Measurements from ENCODE around the gene CLDN6. TPM values are rescaled to one million over a fixed set of nuclear protein-coding genes. Genes with fewer than 3 reads are reported as not detected.

The CLDN6 gene
- total and polyA plus RNA-seq, 12 donors, result 0.46 to 0.47 TPM; not detected in 10

DNA sequence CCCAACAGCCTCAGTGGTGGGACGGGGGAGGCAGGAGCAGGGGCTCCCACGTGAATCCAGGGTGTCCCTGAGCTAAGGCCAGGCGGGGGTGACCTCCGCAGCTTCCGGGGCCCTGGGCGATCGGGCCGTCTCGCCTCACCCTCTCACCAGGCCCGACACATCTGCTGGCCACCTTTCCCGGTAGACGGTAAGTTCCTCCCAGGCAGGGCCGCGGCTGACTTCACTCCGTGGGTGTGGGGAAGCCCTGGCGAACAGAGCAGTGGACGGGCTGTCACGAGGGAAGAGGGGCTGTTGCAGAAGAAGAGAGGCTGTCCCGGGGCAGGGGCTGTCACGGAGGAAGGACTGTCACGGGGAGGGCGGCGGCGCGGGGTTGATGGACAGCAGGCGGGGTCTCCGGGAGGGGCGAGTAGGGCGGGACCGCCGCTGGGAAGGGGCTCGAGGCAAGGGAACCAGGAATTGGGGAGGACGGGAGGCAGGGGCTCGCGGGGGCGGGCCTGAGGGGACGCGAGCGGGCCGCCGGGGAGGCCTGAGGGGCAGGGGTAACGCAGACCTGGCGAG, 38.2 kb downstream of the CLDN6 start:
- intact Hi-C loops (cut with DNase I), result loop anchor here in 1 of 2 donors (10.0 kb wide), 1 partner anchor 55 kb away; no protein-coding TSS in a partner anchor
- Histone ChIP-seq H3K9me3 (replicated peaks in 1 of 3) (no peaks in the 10 kb centered on the region), H3K4me1 (replicated peaks in 1 of 2) (peaks cover 12 to 24% of the 10 kb centered on the region in 2 donors), H3K36me3 (replicated peaks in 1 of 2) (no peaks in the 10 kb centered on the region), H3K27ac (no peak overlapping the region), H3K4me3 (peak overlapping the region in 2 of 4 donors; percentile 62 to 72), H3K27me3 (peaks cover 4% of the 10 kb centered on the region)
- WGBS, 4 donors, result 3 to 10% (median 4%) methylated on average over 7 to 43 of the region's 43 CpGs
- DNase-seq, result no peak
- TF ChIP-seq, protein P1, sequence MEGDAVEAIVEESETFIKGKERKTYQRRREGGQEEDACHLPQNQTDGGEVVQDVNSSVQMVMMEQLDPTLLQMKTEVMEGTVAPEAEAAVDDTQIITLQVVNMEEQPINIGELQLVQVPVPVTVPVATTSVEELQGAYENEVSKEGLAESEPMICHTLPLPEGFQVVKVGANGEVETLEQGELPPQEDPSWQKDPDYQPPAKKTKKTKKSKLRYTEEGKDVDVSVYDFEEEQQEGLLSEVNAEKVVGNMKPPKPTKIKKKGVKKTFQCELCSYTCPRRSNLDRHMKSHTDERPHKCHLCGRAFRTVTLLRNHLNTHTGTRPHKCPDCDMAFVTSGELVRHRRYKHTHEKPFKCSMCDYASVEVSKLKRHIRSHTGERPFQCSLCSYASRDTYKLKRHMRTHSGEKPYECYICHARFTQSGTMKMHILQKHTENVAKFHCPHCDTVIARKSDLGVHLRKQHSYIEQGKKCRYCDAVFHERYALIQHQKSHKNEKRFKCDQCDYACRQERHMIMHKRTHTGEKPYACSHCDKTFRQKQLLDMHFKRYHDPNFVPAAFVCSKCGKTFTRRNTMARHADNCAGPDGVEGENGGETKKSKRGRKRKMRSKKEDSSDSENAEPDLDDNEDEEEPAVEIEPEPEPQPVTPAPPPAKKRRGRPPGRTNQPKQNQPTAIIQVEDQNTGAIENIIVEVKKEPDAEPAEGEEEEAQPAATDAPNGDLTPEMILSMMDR (IDR thresholded peaks at IDR 0.05), result no peak

DNA sequence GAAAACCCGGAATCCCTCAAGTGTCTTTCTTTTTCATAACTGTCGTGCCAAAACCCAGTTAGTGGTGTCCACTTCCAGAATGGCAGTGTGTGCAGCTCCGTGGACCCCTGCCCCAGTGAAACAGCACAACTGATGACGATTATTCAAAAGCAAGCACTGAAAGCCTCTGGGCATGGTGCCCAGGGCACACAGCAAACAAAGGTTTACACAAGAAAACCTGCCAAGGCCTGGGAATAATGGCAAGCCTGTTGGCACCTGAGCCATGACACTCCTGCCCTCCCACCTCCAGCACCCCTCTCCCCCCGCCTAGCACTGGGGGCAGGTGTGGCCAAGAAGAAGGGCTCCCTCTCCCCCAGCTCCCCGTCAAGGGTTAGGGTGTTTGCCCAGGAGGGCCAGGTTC, 40.5 kb downstream of the CLDN6 start:
- 73 to 84% (median 80%) methylated on average over 5 to 6 of the region's 6 CpGs for WGBS, 4 donors
- peaks cover 4% of the 10 kb centered on the region for H3K27me3 ChIP-seq
- no peak overlapping the region for H3K27ac ChIP-seq
- TF ChIP-seq POLR2A (IDR thresholded peaks at IDR 0.05), result no peak
- TF ChIP-seq, protein P1 (IDR thresholded peaks at IDR 0.05), result no peak
- no peak for DNase-seq
- no peaks in the 10 kb centered on the region for H3K9me3 ChIP-seq (replicated peaks in 1 of 3)
- H3K4me1 ChIP-seq (replicated peaks in 1 of 2), result peaks cover 12 to 17% of the 10 kb centered on the region in 2 donors
- intact Hi-C loops (cut with DNase I), result no loop called here
- H3K36me3 ChIP-seq (replicated peaks in 1 of 2), result no peaks in the 10 kb centered on the region
- H3K4me3 ChIP-seq, result no peak overlapping the region

DNA sequence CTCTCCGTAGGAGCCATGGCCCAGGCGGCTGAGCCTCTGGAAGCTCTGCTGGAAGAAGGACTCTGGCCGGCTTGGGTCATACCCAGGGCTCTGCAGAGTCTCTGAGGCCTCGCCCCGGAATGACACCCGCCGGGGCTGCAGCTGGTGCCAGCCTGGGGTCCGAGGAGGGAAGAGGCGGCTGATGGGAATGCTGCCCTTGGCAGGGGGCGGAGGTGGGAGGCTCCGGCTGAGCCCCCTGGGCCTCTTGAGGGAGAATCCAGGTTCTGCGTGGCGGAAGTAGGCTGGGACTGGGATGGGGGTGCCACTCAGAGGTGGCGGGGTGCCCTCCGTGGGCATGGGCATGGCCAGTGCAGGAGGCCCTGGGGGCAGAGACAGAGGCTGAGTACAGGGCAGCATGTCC, 41.3 kb downstream of the CLDN6 start:
- Histone ChIP-seq H3K27me3 (peaks cover 4% of the 10 kb centered on the region), H3K4me3 (no peak overlapping the region), H3K27ac (no peak overlapping the region), H3K9me3 (replicated peaks in 1 of 3) (no peaks in the 10 kb centered on the region), H3K4me1 (replicated peaks in 1 of 2) (peaks cover 12 to 17% of the 10 kb centered on the region in 2 donors), H3K36me3 (replicated peaks in 1 of 2) (no peaks in the 10 kb centered on the region)
- DNase-seq, result no peak
- WGBS, 4 donors, result 86 to 96% (median 93%) methylated on average over 12 to 15 of the region's 15 CpGs
- intact Hi-C loops (cut with DNase I), result no loop called here
- TF ChIP-seq, protein P1 (IDR thresholded peaks at IDR 0.05), result no peak
- no peak for TF ChIP-seq POLR2A (IDR thresholded peaks at IDR 0.05)

DNA sequence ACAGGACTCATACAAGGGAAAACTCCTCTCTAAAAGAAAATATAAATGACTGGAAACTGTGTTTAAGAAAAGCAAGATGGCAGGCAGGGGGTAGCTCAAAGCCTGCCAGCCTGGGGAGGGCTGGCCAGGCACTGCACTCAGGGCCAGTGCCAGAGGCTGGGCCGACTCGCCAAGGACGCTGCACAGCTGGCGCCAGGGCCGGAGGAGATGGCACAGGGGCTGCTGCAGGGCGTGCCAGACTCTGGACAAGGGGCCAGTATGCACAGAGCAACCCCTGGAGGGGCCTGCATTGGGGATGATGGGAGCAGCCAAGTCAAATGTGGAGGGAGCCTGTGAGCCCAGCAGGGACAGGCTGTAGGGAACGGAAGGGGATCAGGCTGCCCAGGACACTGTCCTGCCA, 41.8 kb downstream of the CLDN6 start:
- no peak for DNase-seq
- H3K4me1 ChIP-seq (replicated peaks in 1 of 2), result peaks cover 12 to 15% of the 10 kb centered on the region in 2 donors
- no peak overlapping the region for H3K27ac ChIP-seq
- no peaks in the 10 kb centered on the region for H3K9me3 ChIP-seq (replicated peaks in 1 of 3)
- H3K4me3 ChIP-seq, result no peak overlapping the region
- H3K27me3 ChIP-seq, result peaks cover 4% of the 10 kb centered on the region
- intact Hi-C loops (cut with DNase I), result no loop called here
- no peaks in the 10 kb centered on the region for H3K36me3 ChIP-seq (replicated peaks in 1 of 2)
- no peak for TF ChIP-seq POLR2A (IDR thresholded peaks at IDR 0.05)
- TF ChIP-seq, protein P1 (IDR thresholded peaks at IDR 0.05), result no peak
- 37 to 90% (median 60%) methylated on average over 7 of the region's 7 CpGs for WGBS, 4 donors

Measured in adrenal gland (tissue), 12 donors.